Activated CD8-positive, alpha-beta memory T cell treated with anti-CD3 and anti-CD28 coated beads for 1 hour (primary cell): ENCODE measurements around the gene GPR68.
"Not testable (repeated sequence)": the region's sequence is repeated elsewhere in the genome, so short reads cannot be mapped to it uniquely, and the experiment has no call there.

Experiments
- DNase-seq, 2 donors: peaks; one replicate each; pipeline ENCODE4 v3.0.0-alpha.2; 2020; ENCODE audit warnings: low read depth in 1 of 2; ENCODE audit errors: extremely low read depth in 1 of 2

Gene GPR68

GRCh38 chr14:91273273-91273884 lies 28.9 kb upstream of the GPR68 start:
- DNase-seq, result no peak

- DNase-seq, result no peak
Observed at GRCh38 chr14:91272341-91273272, 28.1 kb upstream of the GPR68 start.

GRCh38 chr14:91271639-91272038 lies 27.1 kb upstream of the GPR68 start:
- no peak for DNase-seq

- no peak for DNase-seq
Observed at GRCh38 chr14:91270619-91271018, 26.1 kb upstream of the GPR68 start.

GRCh38 chr14:91270188-91270587 lies 25.7 kb upstream of the GPR68 start:
- no peak for DNase-seq

- DNase-seq, result no peak
Observed at GRCh38 chr14:91269076-91269991, 24.8 kb upstream of the GPR68 start.

- DNase-seq, result no peak
Observed at GRCh38 chr14:91267965-91268437, 23.5 kb upstream of the GPR68 start.

GRCh38 chr14:91266276-91266675 lies 21.8 kb upstream of the GPR68 start:
- not testable (repeated sequence) for DNase-seq

- DNase-seq, result no peak
Observed at GRCh38 chr14:91265404-91265803, 20.9 kb upstream of the GPR68 start.

- DNase-seq, result no peak
Observed at GRCh38 chr14:91264151-91265150, 19.9 kb upstream of the GPR68 start.

GRCh38 chr14:91263329-91263728 lies 18.8 kb upstream of the GPR68 start:
- DNase-seq, result no peak

- no peak for DNase-seq
Observed at GRCh38 chr14:91261986-91262549, 17.6 kb upstream of the GPR68 start.

- DNase-seq, result no peak
Observed at GRCh38 chr14:91261115-91261514, 16.6 kb upstream of the GPR68 start.

GRCh38 chr14:91258876-91259275 lies 14.4 kb upstream of the GPR68 start:
- no peak for DNase-seq

- no peak for DNase-seq
Observed at GRCh38 chr14:91258011-91258618, 13.6 kb upstream of the GPR68 start.

- DNase-seq, result no peak
Observed at GRCh38 chr14:91257328-91258010, 13.0 kb upstream of the GPR68 start.

- DNase-seq, result no peak
Observed at GRCh38 chr14:91256661-91257060, 12.2 kb upstream of the GPR68 start.

- DNase-seq, result no peak
Observed at GRCh38 chr14:91255026-91255695, 10.7 kb upstream of the GPR68 start.
